Occipital lobe (tissue), 2 donors: ENCODE results near the gene TTI1. TPM values are rescaled to one million over a fixed set of nuclear protein-coding genes. Genes with fewer than 3 reads are reported as not detected.
"Not testable (repeated sequence)": the region's sequence is repeated elsewhere in the genome, so short reads cannot be mapped to it uniquely, and the experiment has no call there.

Source experiments
- DNase-seq: peaks from one replicate; lab custom pipeline; 2025; lab: John Stamatoyannopoulos, UW
- total RNA-seq: library from RNA; depleted of rRNA; stranded (reverse); fragments of >200 nt; gene quantifications from one replicate; pipeline ENCODE4 v1.2.3, GENCODE V29; 2014

Gene TTI1
- total RNA-seq, 1 donor from 2014 or later, result 28.1 TPM

GRCh38 chr20:38012332-38012731 is 20.9 kb downstream of the TTI1 start:
- no peak for DNase-seq

GRCh38 chr20:38011696-38012095 is 21.6 kb downstream of the TTI1 start:
- no peak for DNase-seq

- DNase-seq, result not testable (repeated sequence)
Observed at GRCh38 chr20:38009416-38009815, 23.8 kb downstream of the TTI1 start.

GRCh38 chr20:38008233-38008944 is 24.9 kb downstream of the TTI1 start:
- DNase-seq, result no peak

- no peak for DNase-seq
Observed at GRCh38 chr20:38007526-38007925, 25.7 kb downstream of the TTI1 start.

GRCh38 chr20:38005903-38006302 is 27.4 kb downstream of the TTI1 start:
- DNase-seq, result no peak

GRCh38 chr20:38004416-38004815 is 28.8 kb downstream of the TTI1 start:
- no peak for DNase-seq

- no peak for DNase-seq
Observed at GRCh38 chr20:38002422-38002821, 30.8 kb downstream of the TTI1 start.

- no peak for DNase-seq
Observed at GRCh38 chr20:38001981-38002380, 31.3 kb downstream of the TTI1 start.

GRCh38 chr20:38001173-38001875 is 31.9 kb downstream of the TTI1 start:
- DNase-seq, result no peak

- no peak for DNase-seq
Observed at GRCh38 chr20:38000293-38000692, 33.0 kb downstream of the TTI1 start.

- DNase-seq, result no peak
Observed at GRCh38 chr20:37999526-38000263, 33.6 kb downstream of the TTI1 start.

GRCh38 chr20:37997516-37997915 is 35.7 kb downstream of the TTI1 start:
- DNase-seq, result no peak

GRCh38 chr20:37995856-37996605 is 37.2 kb downstream of the TTI1 start:
- no peak for DNase-seq

- DNase-seq, result no peak
Observed at GRCh38 chr20:37994512-37994911, 38.7 kb downstream of the TTI1 start.

- no peak for DNase-seq
Observed at GRCh38 chr20:37992802-37993409, 40.4 kb downstream of the TTI1 start.

- no peak for DNase-seq
Observed at GRCh38 chr20:37991908-37992307, 41.3 kb downstream of the TTI1 start.

- DNase-seq, result no peak
Observed at GRCh38 chr20:37991157-37991866, 41.9 kb downstream of the TTI1 start.

- no peak for DNase-seq
Observed at GRCh38 chr20:37990571-37991151, 42.6 kb downstream of the TTI1 start.

- no peak for DNase-seq
Observed at GRCh38 chr20:37989601-37990295, 43.5 kb downstream of the TTI1 start.
